Measurements from ENCODE around the gene JADE3.

Gene JADE3

DNA sequence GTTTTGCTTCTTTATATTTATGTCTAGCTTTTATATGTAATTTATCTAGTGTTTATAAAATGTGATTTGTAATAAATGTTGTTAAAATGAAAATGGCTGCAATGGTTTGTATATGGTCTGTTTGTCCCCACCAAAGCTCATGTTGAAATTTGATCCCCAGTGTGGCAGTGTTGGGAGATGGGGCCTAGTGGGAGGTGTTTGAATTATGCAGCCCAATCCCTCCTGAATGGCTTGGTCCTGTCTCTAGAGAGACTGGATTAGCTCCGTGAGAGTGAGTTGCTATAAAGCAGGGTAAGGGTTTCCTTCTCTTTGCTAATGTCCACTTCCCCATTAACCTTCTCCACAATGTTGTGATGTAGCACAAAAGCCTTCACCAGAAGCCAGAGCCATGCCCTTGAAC is 30.0 kb upstream of the JADE3 start:
- DNase-seq (ENCODE audit: low spot score) = no peak
- in situ Hi-C loops (cut with MboI; ENCODE audit: low pct_unique_long_range_greater_than_20kb, low sequenced_read_pairs, unreplicated experiment) = no loop called here
- no peak for TF ChIP-seq CTCF (IDR thresholded peaks at IDR 0.05; ENCODE audit: extremely low read depth, insufficient read depth, missing control alignments)

- DNase-seq (ENCODE audit: low spot score) = no peak
- in situ Hi-C loops (cut with MboI; ENCODE audit: low pct_unique_long_range_greater_than_20kb, low sequenced_read_pairs, unreplicated experiment) = no loop called here
- no peak for TF ChIP-seq CTCF (IDR thresholded peaks at IDR 0.05; ENCODE audit: extremely low read depth, insufficient read depth, missing control alignments)
Measured at GRCh38 chrX:46884799-46885198, 27.4 kb upstream of the JADE3 start.

GRCh38 chrX:46898207-46898606 is 14.0 kb upstream of the JADE3 start:
- TF ChIP-seq CTCF (IDR thresholded peaks at IDR 0.05; ENCODE audit: extremely low read depth, insufficient read depth, missing control alignments) = no peak
- DNase-seq (ENCODE audit: low spot score) = no peak
- in situ Hi-C loops (cut with MboI; ENCODE audit: low pct_unique_long_range_greater_than_20kb, low sequenced_read_pairs, unreplicated experiment) = no loop called here

GRCh38 chrX:46903458-46904242 is 8.6 kb upstream of the JADE3 start:
- TF ChIP-seq CTCF (IDR thresholded peaks at IDR 0.05; ENCODE audit: extremely low read depth, insufficient read depth, missing control alignments) = peak; percentile 67
- peak; percentile 62 for DNase-seq (ENCODE audit: low spot score)
- in situ Hi-C loops (cut with MboI; ENCODE audit: low pct_unique_long_range_greater_than_20kb, low sequenced_read_pairs, unreplicated experiment) = no loop called here

DNA sequence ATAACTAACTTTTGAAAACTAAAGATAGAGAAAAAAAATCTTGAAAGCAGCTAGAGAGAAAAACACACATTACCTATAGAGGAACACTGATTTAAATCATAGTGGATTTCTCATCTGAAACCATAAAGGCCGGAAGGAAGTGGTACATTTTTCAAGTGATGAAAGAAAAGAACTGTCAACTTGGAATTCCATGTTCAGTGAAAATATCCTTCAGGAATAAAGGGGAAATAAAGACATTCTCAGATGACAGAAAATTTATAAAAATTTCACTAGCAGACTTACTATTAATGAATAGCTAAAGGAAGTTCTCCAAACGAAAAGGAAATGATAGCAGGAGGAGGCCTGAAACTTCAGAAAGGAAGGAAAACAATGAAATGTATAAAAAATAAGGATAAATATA is 7.6 kb upstream of the JADE3 start:
- TF ChIP-seq CTCF (IDR thresholded peaks at IDR 0.05; ENCODE audit: extremely low read depth, insufficient read depth, missing control alignments) = no peak
- DNase-seq (ENCODE audit: low spot score) = no peak
- in situ Hi-C loops (cut with MboI; ENCODE audit: low pct_unique_long_range_greater_than_20kb, low sequenced_read_pairs, unreplicated experiment) = no loop called here

DNA sequence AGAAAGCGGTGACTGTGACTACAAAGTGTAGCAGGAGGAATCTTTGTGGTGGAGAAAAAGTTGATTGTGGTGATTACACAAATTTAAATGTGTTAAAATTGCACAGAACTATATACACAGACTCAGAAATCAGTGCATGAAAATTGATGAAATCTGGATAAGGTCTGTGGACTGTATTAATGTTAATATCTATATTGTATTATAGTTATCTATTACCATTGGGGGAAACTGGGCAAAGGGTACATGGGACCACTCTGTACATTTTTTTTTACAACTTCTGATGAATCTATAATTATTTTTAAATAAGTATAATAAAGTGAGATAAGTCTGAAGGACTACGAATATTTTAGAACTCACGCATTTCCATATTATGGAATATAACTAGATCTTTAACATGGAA is 1.8 kb upstream of the JADE3 start:
- DNase-seq (ENCODE audit: low spot score) = no peak
- no peak for TF ChIP-seq CTCF (IDR thresholded peaks at IDR 0.05; ENCODE audit: extremely low read depth, insufficient read depth, missing control alignments)
- in situ Hi-C loops (cut with MboI; ENCODE audit: low pct_unique_long_range_greater_than_20kb, low sequenced_read_pairs, unreplicated experiment) = no loop called here
